Superior temporal gyrus (tissue), 1 donor: ENCODE results near the gene NUDT3.

ENCODE experiments used
- DNase-seq: peaks from one replicate; pipeline ENCODE4 v3.0.0-alpha.2; 2016; ENCODE audit errors: extremely low spot score

The NUDT3 gene

GRCh38 chr6:34322732-34323131 is 69.7 kb downstream of the NUDT3 start:
- DNase-seq, result no peak

GRCh38 chr6:34321821-34322220 is 70.6 kb downstream of the NUDT3 start:
- no peak for DNase-seq

- DNase-seq, result no peak
These were observed 73.0 kb downstream of the NUDT3 start for GRCh38 chr6:34319471-34319885.

DNA sequence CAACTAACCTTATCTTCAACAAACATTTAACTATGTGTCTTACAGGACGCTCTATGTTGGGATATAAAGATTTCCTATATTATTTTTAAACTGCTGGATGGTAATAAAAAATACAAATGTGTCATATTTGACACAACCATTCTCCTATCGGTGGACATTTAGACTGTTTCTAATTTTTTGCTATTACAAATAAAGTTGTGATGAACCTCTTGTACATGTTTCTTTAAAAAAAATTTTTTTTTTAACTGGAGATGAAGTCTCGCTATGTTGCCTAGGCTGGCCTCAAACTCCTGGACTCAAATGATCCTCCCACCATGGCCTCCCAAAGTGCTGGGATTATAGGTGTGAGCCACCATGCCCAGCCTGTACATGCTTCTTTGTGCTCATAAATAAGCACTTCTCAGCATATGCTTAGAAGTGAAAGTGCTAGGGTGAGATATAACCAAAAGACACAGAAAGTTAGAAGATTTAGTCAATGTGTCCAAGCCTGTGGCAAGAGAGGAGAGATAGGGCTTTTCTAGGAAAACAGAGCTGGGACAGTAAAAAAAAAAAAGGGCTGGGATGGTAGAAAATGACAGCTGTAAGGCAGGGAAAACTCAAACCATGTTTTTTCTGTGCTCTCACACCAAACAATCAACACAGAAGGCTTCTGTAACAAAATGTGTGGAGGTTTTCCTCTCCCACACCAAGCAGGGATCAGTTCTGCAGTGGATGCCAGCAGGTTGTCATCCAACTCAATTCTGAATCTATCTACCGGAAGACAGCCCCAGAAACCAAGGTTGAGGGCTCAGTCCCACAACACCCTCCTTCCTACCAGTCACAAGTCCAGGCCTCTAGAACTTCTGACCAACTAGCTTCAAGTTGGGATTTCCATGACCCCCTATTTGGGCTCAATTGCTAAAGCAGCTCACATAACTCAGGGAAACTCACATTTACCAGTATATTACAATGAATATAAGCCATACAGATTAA is 73.7 kb downstream of the NUDT3 start:
- DNase-seq, result peak; percentile 7

DNA sequence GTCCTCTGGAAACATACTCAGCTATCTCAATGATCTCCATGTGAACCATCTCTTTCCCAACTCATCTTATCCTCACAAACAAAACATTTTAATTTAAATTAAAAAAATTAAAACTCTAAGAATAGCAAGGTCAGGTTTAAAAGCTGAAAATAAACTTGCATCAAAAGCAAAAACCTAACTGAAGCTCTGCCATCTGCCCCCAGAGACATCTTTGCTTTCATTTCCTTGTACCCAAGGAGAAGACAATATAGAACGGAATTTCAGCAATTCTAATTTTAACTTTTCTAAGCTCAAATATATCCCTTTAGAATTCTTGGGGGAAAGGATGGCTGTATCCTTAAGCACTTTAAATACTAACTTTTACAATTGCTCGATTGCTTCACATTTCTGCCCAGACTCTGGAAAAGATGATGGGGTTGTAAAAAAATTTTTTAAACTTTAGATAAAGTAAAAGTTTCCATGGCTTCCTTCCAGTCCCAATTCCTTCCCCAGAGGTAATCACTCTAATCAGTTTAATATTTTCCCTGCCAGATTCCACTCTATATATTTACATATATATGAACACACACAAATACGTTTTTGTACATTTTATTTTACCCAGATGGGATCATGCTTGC is 74.5 kb downstream of the NUDT3 start:
- peak; percentile 18 for DNase-seq

- no peak for DNase-seq
These were observed 75.3 kb downstream of the NUDT3 start for GRCh38 chr6:34317172-34317477.

DNA sequence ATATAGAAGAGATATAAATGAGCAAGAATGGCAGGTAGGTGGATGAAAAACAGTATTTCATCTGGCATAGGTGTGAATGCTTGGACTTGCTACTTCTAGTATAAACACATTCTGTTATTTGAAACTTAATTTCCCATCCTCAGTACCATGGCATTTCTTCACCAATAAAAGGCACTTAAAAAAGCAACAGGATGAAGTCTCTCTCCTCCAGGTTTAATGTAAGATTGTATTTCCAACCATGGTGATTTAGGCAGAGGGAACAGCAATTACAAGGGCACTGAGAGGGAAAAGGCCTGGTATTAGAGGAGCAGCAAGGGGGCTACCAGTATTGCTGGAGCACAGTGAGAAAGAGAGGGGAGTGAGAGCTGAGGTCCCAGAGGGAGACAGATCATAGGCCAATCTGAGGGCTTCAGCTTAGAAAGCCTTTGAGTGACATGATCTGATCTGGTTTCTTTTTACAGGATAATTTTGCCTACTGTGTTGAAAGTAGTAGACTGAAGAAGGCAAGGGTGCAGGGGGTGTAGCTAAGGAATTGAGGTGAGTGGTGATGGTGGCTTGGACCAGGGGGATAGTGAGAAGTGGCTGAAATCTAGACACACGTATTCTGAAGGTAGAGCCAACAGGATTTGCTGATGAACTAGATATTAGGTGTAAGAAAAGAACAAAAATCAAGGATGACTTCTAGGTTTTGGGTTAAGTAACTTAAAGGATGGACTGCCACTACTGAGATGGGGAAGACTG is 75.9 kb downstream of the NUDT3 start:
- no peak for DNase-seq

DNA sequence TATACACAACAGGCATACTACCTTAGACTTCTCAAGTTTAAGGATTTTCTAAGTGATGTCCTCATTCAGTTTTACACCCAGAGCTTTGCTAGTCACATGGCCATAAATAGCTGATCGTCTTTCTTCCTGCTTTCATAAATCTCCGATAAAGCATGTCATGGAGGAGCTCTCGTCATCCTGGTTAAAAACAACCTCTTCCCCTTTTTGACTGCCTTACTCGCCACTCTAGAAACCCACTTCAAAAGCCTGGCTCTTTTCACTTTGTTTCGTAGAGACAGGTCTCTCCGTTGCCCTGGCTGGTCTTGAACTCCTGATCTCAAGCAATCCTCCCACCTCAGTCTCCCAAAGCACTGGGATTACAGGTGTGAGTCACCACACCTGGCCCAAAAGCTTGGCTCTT is 76.7 kb downstream of the NUDT3 start:
- DNase-seq, result peak; percentile 15

DNA sequence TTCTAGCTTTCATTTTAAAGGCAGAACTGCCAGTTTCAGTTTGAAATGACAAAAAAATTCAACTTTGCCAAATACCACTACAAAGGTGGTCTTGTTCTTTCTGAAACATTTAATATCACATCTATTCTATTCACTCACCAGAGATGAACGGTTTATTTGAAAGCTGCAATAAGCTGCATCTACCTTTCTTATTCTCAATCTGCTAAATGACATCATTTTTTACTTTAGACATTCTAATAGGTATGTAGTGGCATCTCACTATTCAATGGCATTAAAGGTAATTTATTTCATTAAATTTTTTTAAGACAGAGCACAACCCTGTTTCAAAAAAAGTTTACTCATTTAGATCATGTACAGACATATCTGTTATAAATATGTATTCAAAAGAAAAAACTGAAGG is 77.2 kb downstream of the NUDT3 start:
- DNase-seq, result peak; percentile 7

DNA sequence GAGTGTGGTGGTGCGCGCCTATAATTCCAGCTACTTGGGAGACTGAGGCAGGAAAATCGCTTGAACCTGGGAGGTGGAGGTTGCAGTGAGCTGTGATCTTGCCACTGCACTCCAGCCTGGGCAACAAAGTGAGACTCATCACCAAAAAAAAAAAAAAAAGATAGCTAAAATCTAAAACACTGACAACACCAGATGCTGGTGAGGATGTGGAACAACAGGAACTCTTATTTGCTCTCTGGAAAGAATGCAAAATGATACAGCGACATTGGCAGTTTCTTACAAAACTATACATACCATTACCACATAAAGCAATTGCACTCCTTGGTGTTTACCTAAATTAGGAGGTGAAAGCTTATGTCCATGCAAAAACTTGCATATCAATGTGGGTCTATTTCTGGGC is 80.2 kb downstream of the NUDT3 start:
- peak; percentile 4 for DNase-seq

- no peak for DNase-seq
These were observed 81.7 kb downstream of the NUDT3 start for GRCh38 chr6:34310817-34311216.

GRCh38 chr6:34308483-34308882 is 84.0 kb downstream of the NUDT3 start:
- DNase-seq, result peak; percentile 4

GRCh38 chr6:34305982-34306708 is 86.3 kb downstream of the NUDT3 start:
- no peak for DNase-seq

DNA sequence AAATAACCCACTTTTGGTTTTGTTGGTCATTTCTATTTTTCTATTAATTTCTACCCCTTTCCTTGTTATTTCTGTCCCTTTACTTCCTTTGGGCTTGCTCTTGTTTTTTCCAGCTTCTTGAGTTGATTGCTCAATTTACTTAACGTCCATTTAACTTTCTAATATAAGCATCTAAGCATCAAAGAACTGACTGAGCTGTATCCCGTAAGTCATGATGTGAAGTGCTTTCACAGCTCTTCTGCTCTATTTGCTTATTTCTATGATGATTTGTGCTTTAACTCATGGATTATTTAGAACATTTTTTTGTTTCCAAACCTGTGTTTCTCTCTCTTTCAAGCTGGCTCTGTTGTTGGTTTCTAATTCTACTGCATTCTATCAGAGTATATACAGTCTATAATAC is 87.0 kb downstream of the NUDT3 start:
- no peak for DNase-seq

- DNase-seq, result no peak
These were observed 88.3 kb downstream of the NUDT3 start for GRCh38 chr6:34304164-34304563.

DNA sequence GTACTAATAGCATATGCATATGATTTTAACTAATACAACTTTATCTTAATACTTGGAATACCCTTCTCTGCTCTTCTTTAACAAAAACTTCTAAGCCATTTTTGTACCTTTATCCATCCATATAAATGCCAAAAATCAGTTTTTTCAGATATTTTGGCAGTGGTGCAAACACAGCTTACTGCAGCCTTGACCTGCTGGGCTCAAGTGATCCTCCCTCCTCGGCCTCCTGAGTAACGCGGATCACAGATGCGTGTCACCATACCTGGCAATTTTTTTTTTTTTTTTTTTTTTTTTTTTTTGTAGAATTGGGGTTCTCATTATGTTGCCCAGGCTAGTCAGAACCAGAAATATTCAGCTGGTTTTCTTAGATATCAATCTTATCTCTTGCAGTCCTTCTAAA is 89.5 kb downstream of the NUDT3 start:
- DNase-seq, result no peak

DNA sequence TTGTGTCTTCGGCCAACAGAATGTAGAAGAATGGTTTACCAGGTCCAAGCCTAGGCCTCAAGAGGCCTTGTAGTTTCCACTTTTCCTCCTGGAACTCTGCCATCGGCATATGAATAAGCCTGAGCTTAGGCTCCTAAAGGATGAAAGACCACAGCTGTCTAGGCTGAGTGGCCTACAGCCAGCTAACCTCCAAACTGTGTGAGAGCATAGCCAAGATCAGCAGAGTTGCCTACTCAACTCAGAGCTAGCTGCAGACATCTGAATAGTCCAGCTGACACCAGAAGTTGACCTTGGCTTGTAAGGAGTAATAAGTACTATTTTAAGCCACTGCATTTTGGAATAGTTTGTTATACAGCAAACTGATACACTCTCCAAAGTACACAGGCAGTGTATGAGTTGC is 91.1 kb downstream of the NUDT3 start:
- no peak for DNase-seq

DNA sequence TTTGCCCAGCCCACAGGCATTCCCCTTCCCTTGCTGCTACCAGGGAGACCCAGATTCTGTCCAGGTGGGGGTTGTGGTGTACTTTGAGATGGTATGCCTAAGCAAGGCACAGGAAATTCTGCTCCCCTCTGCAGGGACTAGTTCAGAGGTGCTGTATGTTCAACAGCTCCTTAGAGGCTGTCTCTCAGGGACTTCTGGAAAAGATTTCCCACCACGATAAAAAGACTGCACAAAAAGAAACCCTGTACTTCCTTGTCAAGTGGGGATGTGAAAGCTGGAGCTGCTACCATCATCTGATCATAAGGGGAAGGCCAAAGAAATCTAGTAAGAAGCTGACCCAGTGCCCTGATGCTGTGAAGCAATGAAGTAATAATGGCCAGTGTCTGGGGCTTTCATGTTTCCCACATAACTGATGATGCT is 92.1 kb downstream of the NUDT3 start:
- no peak for DNase-seq

- no peak for DNase-seq
These were observed 93.5 kb downstream of the NUDT3 start for GRCh38 chr6:34298941-34299340.

GRCh38 chr6:34295721-34296120 is 96.7 kb downstream of the NUDT3 start:
- no peak for DNase-seq

DNA sequence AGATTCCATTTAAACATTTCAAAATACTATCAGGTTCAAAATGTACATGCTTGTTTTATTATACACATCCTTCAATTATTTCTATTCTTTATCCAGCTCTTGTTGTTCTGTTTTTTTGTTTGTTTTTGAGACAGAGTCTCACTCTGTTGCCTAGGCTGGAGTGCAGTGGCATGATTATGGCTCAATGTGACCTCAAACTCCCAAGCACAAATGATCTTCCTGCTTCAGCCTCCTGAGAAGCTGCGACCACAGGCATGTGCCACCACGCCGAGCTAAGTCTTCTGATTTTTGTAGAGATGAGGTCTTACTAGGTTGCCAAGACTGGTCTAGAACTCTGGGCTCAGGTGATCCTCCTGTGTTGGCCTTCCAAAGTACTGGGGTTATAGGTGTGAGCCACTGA is 99.5 kb downstream of the NUDT3 start:
- DNase-seq, result no peak

DNA sequence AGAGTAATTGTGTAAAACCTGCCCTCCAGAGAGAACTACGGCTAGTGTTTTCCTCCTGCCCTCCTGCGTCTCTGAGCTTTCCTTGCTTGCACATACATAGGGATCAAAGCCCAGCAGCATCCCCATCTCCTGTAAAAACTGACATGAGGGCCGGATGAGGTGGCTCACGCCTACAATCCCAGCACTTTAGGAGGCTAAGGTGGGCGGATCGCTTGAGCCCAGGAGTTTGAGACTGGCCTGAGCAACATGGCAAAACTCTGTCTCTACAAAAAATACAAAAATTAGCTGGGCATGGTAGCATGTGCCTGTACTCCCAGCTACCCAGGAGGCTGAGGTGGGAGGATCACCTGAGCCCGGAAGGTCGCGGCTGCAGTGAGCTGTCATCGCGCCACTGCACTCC is 103.3 kb downstream of the NUDT3 start:
- DNase-seq, result no peak
